ENCODE measurements around the gene SPAG6.

Gene SPAG6

GRCh38 chr10:22437620-22438588 lies 92.6 kb downstream of the SPAG6 start:
- DNase-seq: no peak

GRCh38 chr10:22438711-22439110 lies 93.4 kb downstream of the SPAG6 start:
- DNase-seq: no peak

DNA sequence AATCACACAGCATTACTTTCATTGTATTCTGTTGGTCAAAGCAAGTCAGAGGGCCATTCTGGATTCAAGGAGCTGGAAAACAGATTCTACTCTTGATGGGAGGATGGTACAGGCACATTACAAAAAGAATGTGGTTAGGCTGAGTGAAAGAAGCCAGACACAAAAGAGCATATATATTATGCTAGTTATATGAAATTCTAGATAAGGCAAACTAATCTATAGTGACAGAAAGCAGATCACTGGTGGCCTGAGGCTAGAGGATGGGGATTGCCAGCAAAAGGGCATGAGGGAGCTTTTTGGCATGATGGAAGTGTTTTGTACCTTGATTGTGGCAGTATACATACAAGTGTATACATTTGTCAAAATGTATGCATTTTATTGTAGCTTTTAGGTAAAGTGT lies 96.8 kb downstream of the SPAG6 start:
- no peak for DNase-seq

DNA sequence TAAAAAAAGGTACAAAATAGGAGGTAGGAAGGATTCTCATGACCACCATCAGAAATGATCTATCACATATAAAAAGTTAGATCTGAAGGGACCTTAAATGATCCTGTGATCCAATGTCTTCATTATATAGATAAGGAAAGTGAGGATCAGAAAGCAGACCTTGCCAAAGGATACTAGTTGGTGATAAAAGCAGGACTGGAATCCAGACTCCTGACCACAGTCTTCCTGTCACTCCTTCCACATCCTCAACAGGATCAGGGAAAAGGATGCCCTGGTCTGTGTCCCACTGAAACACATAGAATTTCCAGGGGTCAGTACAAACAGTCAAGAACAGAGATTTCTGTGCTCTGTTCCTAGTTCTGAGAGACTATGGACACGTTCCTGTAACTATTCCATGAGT lies 97.2 kb downstream of the SPAG6 start:
- DNase-seq: no peak

DNA sequence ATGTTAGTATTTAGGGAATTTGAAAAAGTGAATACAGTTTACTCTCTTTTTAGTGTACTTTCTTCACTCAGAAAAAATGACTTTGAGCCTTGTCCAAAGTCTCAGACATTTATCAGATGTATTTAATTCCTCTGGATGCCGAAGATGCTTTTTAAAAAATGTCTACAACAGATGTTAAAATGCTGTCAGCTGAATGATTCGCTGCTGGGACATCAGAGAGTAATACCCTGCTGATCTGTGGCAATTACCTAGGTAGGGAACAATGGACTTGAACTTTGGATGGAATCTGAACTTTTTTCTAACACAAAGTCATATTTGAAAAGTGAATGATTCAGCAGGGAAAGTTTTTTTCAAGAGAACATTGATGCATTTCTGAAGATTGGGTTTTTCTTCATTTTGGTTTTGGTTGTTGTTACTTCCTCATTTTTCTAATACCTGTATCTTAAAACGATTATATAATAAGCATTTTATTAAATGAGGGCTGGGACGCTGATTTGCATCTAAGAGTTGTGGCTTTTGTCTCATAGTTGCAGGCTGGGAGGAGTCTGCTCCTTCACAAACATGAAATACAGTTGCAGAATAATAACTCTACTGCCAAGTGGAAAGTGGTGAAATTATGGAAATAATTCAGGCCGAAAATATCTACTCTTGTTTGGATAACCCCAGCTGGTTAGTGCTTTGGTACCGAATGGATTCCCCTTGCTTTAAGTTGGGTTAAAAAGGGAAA lies 98.0 kb downstream of the SPAG6 start:
- no peak for DNase-seq

GRCh38 chr10:22444219-22444788 lies 99.0 kb downstream of the SPAG6 start:
- DNase-seq: no peak

DNA sequence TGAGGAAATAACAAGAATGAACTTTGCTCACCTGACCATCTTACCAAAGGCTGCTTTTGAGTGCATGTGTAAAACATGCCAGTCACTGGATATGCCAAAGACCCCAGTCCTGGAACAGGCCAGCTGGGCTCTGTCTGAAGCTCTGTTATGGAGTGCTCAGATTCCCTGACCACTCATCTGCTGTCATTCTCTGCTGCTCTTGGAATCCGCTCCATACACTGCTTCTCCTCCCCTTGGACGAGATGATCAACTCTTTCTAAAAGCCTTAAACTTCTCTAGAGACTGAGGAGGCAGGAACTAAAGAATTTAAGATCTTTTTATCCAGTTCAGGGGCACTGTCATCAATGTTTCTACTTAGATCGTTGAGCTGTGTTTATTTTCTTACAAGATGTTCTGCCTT lies 100.2 kb downstream of the SPAG6 start:
- no peak for DNase-seq

DNA sequence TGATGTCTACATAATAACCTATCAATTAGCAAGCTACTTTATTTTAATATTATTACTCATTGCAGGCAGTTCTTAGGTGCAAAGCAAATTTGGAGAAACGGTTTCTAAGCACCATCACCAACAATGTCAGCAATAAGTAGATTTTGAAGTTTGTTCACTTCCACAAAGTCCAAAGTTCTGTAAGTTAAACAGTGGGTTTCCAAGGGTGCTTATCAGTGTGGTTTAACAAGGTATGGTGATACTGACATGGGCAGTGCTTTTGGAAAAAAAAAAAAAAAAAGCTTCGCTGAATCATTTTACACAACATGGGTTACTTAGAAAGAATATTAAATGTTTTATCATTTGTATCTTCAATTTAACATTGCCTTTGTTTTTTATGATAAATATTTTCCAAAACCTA lies 101.8 kb downstream of the SPAG6 start:
- DNase-seq: no peak

- DNase-seq: no peak
These were observed 106.0 kb downstream of the SPAG6 start for GRCh38 chr10:22451346-22451745.

GRCh38 chr10:22453320-22453719 lies 108.0 kb downstream of the SPAG6 start:
- DNase-seq: no peak

DNA sequence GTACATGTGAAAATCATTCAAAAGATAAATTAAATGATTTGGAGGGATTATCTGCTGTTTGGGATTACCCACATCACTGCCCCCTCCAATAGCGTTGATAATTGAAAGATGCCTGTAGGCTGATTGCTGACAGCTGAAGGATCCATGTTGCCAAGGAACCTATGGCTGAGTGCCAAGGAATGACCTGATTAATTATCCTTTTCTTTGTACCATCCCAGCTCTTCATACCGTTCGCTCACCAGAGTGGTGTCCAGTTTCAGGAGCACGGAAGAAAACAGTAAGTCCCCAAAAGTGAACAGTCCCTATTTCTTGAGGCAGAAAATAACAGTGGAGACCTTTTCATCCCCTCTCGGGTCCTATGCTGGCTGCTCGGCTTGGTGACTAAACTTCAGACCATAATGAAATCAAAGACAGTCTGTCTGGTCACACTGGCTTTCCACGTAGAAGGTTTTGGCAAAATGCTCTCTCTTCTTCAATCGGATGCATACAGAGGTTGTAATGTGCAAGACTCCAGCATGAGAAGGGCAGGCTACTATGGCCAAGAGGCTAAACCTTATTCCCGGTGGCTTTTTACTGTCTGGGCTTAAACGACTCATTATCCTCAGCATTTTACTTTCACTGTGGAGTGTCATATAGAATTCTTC lies 108.8 kb downstream of the SPAG6 start:
- peak; percentile 80 for DNase-seq

DNA sequence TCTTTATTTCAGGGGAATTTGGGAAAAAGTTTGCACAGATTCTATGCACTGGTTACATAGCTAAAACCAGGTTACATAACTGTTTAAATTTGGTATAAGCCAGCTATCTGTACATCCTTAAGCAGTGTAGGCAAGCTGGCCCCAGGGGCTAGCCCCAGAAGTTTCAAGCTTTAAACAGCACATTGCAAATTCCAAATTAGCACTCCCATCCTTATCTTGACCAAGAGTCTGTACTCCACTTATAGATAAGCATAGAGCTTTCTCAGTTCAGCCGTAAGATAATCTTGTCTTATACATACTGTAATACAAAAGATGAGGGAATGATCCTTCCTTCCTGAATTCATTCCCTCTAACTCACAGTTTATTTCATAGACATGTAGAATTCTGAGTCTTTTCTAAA lies 109.3 kb downstream of the SPAG6 start:
- DNase-seq: no peak

- DNase-seq: no peak
These were observed 110.0 kb downstream of the SPAG6 start for GRCh38 chr10:22455068-22455857.

DNA sequence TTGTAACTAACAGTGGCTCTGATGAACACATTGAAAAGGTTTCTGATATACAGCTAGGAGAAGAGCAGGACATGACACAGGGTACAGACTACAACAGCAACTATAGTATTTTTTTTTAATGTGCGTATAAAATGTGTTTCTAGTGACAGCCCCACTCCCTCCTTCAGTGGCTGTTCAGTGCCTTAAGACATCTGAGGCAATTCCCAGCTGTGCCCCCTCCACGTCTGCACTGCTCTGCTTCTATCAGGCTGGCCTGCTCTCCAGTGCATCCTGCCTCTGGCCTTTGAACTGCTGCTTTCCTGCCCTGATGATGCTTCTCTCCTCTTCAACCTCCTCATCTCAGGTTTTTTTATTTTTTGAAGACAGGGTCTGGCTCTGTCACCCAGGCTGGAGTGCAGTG lies 111.2 kb downstream of the SPAG6 start:
- no peak for DNase-seq

DNA sequence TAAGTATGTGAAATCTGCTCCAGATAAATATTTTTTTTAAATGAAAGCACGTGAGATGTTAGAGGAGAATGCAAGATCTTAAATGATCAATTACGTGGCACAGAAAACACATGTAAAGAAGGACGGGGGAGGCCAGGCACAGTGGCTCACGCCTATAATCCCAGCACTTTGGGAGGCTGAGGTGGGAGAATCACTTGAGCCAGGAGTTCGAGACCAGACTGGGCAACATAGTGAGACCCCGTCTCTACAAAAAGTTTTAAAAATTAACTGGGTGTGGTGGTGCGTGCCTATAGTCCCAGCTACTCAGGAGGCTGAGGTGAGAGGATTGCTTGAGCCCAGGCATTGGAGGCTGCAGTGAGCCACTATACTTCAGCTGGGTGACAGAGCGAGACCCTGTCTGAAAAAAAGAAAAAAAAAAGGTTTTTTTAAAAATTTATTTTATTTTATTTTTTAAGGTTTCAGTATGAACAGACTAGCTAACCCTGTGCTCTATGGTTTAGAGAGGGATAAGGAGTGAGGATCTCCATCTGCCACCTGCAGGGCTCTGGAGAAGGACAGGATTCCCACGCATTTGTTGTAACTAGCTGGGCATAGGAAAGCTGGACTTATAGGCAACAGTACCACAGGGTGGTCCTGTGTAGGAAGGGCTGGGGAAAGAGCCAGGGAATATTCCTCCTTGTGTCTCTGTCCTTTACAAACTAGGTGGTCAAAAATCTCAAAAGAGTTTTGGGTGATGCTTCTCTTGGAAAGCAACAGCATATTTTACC lies 113.2 kb downstream of the SPAG6 start:
- no peak for DNase-seq

DNA sequence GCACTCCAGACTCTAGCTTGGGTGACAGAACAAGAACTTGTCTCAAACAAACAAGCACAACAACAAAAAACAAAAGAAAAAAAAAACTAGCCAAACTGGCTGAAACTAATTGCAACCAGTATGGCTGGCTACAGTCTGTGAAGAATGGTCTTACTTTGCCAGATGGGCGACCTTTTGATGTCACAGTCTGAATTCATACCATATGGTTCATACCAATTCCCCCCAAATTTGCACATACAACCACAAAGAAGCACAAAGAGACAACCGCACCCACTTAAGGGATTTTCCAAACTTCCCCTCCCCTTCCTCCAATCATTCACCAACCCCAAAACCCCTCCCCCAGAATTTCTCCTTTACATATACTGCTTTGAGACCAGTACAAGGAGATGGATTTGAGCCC lies 114.2 kb downstream of the SPAG6 start:
- no peak for DNase-seq

GRCh38 chr10:22460101-22460500 lies 114.8 kb downstream of the SPAG6 start:
- no peak for DNase-seq

DNA sequence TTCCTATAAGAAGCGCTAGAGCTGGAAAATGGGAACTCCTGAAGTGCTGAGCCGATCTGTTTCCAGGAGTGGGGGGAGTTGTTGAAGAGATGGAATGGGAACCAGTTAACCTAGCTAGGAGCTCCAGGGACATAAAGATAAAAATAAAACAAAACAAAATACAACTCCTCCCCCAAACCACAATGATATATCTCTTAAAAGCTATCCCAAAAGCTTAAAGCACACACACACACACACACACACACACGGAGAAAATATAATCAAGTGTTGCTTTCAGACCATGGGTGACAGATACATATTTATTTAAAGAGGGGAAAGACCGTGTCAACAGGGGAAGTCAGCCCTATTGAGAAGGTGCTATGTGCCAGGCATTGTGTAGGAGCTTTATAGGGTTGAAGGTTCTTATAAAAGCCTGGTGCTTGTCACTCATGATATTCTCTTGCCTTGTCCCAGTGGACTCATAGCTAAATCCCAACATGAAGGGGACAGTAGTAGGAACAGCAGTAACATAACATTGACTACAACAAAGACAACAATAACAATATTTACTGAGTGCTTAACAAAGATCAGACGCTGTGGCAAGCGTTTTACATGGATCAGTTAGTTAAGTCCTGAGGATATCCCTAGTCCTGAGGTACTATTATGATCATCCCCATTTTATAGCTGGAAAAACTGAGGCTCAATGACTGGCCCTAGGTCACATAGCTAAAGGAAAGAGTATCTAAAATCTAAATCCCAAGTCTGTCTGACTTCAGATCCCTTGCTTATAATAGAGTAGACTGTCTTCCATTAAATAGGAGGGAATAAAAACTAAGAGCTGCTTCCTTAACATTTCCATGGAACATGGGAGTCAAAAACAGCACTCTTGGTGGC lies 115.5 kb downstream of the SPAG6 start:
- no peak for DNase-seq

- DNase-seq: no peak
These were observed 116.6 kb downstream of the SPAG6 start for GRCh38 chr10:22461891-22462290.

GRCh38 chr10:22463255-22463654 lies 118.0 kb downstream of the SPAG6 start:
- DNase-seq: no peak
